Measurements from ENCODE around the gene MRPL2. TPM values are rescaled to one million over a fixed set of nuclear protein-coding genes. Genes with fewer than 3 reads are reported as not detected.

The MRPL2 gene
- total RNA-seq, 2 experiments from 2014 or later: 108 TPM

DNA sequence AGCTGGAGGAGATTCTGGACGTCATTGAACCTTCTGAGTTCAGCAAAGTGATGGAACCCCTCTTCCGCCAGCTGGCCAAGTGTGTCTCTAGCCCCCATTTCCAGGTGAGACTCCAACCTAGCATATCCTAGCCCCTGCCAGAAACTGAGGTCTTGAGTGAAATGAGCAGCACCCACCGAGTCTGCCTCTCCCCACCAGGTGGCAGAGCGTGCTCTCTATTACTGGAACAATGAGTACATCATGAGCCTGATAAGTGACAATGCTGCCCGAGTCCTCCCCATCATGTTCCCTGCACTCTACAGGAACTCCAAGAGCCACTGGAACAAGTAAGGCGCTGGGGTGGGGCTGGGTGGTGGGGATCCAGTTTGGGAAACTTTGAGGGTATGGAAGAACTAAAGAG is 50.1 kb downstream of the MRPL2 start:
- Mint-ChIP-seq H3K36me3 (ENCODE audit: low read depth) (peaks cover 36% of the 10 kb centered on the region), H3K9me3 (no peaks in the 10 kb centered on the region), H3K27me3 (no peaks in the 10 kb centered on the region), H3K27ac (peak overlapping the region; percentile 13), H3K4me3 (no peak overlapping the region), H3K4me1 (ENCODE audit: low read depth) (peaks cover 24% of the 10 kb centered on the region)
- peak; percentile 70 for DNase-seq
- POLR2A ChIA-PET: interaction anchor here (1.0 to 1.4 kb wide), 2 partner anchors 75 to 79 kb away, joined by 3 to 5 read pairs; partner anchors contain the start of gene CNPY3
- CTCF ChIA-PET: interaction anchor here (1.1 to 3.0 kb wide), 6 partner anchors 12 to 134 kb away, joined by 3 to 17 read pairs (median 4); partner anchors contain the start of genes PPP2R5D and RRP36
- TF ChIP-seq, protein P1, sequence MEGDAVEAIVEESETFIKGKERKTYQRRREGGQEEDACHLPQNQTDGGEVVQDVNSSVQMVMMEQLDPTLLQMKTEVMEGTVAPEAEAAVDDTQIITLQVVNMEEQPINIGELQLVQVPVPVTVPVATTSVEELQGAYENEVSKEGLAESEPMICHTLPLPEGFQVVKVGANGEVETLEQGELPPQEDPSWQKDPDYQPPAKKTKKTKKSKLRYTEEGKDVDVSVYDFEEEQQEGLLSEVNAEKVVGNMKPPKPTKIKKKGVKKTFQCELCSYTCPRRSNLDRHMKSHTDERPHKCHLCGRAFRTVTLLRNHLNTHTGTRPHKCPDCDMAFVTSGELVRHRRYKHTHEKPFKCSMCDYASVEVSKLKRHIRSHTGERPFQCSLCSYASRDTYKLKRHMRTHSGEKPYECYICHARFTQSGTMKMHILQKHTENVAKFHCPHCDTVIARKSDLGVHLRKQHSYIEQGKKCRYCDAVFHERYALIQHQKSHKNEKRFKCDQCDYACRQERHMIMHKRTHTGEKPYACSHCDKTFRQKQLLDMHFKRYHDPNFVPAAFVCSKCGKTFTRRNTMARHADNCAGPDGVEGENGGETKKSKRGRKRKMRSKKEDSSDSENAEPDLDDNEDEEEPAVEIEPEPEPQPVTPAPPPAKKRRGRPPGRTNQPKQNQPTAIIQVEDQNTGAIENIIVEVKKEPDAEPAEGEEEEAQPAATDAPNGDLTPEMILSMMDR (IDR thresholded peaks at IDR 0.05): peak; percentile 35
- intact Hi-C loops (cut with micrococcal nuclease): no loop called here
- ATAC-seq: no peak

DNA sequence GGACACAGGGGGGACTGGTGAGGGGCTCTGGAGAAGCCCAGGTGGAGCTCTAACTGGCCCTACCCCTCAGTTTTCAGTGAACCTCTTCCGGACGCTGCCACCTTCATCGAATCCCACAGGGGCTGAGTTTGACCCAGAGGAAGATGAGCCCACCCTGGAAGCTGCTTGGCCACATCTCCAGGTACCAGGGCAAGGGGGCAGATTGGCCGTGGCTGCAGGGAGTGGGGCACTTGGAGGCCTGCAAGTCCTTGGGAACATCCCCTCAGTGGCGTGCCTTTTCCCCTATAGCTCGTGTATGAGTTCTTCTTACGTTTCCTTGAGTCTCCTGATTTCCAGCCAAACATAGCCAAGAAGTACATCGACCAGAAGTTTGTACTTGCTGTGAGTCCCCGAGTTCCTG is 52.1 kb downstream of the MRPL2 start:
- H3K4me3 Mint-ChIP-seq: no peak overlapping the region
- no peak for DNase-seq
- CTCF ChIA-PET: interaction anchor here (1.4 to 1.5 kb wide), 2 partner anchors 12 to 19 kb away, joined by 3 read pairs; no protein-coding TSS in a partner anchor
- peaks cover 10% of the 10 kb centered on the region for H3K4me1 Mint-ChIP-seq (ENCODE audit: low read depth)
- ATAC-seq: no peak
- POLR2A ChIA-PET: no interaction called here
- H3K27me3 Mint-ChIP-seq: no peaks in the 10 kb centered on the region
- H3K9me3 Mint-ChIP-seq: no peaks in the 10 kb centered on the region
- intact Hi-C loops (cut with micrococcal nuclease): no loop called here
- no peak overlapping the region for H3K27ac Mint-ChIP-seq
- TF ChIP-seq, protein P1 (IDR thresholded peaks at IDR 0.05): no peak
- peaks cover 19% of the 10 kb centered on the region for H3K36me3 Mint-ChIP-seq (ENCODE audit: low read depth)

DNA sequence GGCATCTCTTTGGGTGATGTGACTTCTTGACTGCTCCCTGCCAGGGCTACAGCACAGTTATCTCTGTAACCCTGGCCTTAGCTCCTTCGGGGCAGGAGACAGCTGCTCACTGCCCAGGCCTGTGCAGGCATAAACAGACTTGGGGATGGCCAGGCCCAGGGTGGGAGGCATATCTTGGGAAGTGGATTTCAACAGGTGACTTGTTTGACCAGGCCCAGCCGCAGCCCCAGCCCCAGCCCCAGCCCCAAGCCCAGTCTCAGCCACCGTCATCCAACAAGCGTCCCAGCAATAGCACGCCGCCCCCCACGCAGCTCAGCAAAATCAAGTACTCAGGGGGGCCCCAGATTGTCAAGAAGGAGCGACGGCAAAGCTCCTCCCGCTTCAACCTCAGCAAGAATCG is 53.0 kb downstream of the MRPL2 start:
- Mint-ChIP-seq H3K9me3 (no peaks in the 10 kb centered on the region), H3K36me3 (ENCODE audit: low read depth) (peaks cover 11% of the 10 kb centered on the region), H3K4me1 (ENCODE audit: low read depth) (peaks cover 2% of the 10 kb centered on the region), H3K4me3 (no peak overlapping the region), H3K27me3 (no peaks in the 10 kb centered on the region), H3K27ac (no peak overlapping the region)
- CTCF ChIA-PET: interaction anchor here (1.2 to 1.5 kb wide), 3 partner anchors 11 to 137 kb away, joined by 3 to 5 read pairs (median 3); no protein-coding TSS in a partner anchor
- DNase-seq (no peak), ATAC-seq (no peak)
- intact Hi-C loops (cut with micrococcal nuclease): no loop called here
- TF ChIP-seq, protein P1 (IDR thresholded peaks at IDR 0.05): no peak
- POLR2A ChIA-PET: interaction anchor here (1.1 kb wide), 1 partner anchor 77 kb away, joined by 3 read pairs; the partner anchor contains the start of gene CNPY3

DNA sequence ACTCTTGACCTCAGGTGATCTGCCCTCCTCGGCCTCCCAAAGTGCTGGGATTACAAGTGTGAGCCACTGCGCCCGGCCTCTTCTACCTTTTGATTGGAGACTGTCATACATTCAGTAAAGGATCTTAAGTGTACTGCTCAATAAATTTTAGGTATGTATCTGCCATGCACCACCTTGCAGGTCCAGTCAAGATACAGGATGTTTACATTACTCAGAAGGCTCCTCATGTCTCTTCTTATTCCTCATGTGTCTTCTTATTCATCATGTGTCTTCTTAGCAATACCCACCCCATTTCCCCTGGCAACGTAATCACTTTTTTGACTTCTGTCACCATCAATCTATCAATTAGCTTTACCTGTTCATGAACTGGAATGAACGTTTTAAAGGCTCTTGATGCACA is 53.4 kb downstream of the MRPL2 start:
- ATAC-seq: no peak

More for the DNA sequence above, 53.4 kb downstream of the MRPL2 start:
- no peaks in the 10 kb centered on the region for H3K27me3 Mint-ChIP-seq
- CTCF ChIA-PET: interaction anchor here (0.9 to 1.5 kb wide), 5 partner anchors 18 to 138 kb away, joined by 3 to 5 read pairs (median 3); no protein-coding TSS in a partner anchor
- H3K27ac Mint-ChIP-seq: no peak overlapping the region
- no peaks in the 10 kb centered on the region for H3K9me3 Mint-ChIP-seq
- TF ChIP-seq, protein P1 (IDR thresholded peaks at IDR 0.05): no peak
- POLR2A ChIA-PET: interaction anchor here (1.1 kb wide), 1 partner anchor 76 kb away, joined by 3 read pairs; the partner anchor contains the start of gene CNPY3
- DNase-seq: no peak
- intact Hi-C loops (cut with micrococcal nuclease): no loop called here
- H3K4me3 Mint-ChIP-seq: no peak overlapping the region
- peaks cover 2% of the 10 kb centered on the region for H3K4me1 Mint-ChIP-seq (ENCODE audit: low read depth)
- H3K36me3 Mint-ChIP-seq (ENCODE audit: low read depth): peaks cover 11% of the 10 kb centered on the region

Other genes starting within 250 kb of the MRPL2 start
- 100 to 1,000 TPM; 135 to 137 TPM for gene RPL7L1, start 179.8 kb downstream of the MRPL2 start, total RNA-seq
- gene PTCRA, start 143.4 kb downstream of the MRPL2 start, total RNA-seq: not detected
- 10 to 100 TPM; 46.2 to 46.8 TPM for gene CNPY3, start 130.0 kb downstream of the MRPL2 start, total RNA-seq
- gene GNMT, start 98.7 kb downstream of the MRPL2 start, total RNA-seq: under 1 TPM; 0.25 to 0.38 TPM
- gene PEX6, start 80.3 kb downstream of the MRPL2 start, total RNA-seq: 1 to 10 TPM; 7.3 to 9.0 TPM
- 10 to 100 TPM; 41.6 to 47.5 TPM for gene PPP2R5D, start 74.9 kb downstream of the MRPL2 start, total RNA-seq
- 10 to 100 TPM; 84.8 to 92.3 TPM for gene MEA1, start 45.5 kb downstream of the MRPL2 start, total RNA-seq
- gene KLHDC3, start 45.2 kb downstream of the MRPL2 start, total RNA-seq: 10 to 100 TPM; 58.6 to 64.0 TPM
- gene RRP36, start 37.8 kb downstream of the MRPL2 start, total RNA-seq: 10 to 100 TPM; 47.9 to 48.0 TPM
- 10 to 100 TPM; 13.9 TPM for gene CUL7, start 5.6 kb downstream of the MRPL2 start, total RNA-seq
- gene KLC4, start 197 bp upstream of the MRPL2 start, total RNA-seq: 10 to 100 TPM; 10.6 to 11.5 TPM
- 1 to 10 TPM; 3.8 to 4.1 TPM for gene PTK7, start 16.9 kb upstream of the MRPL2 start, total RNA-seq
- 10 to 100 TPM; 34.5 to 35.4 TPM for gene SRF, start 111.8 kb upstream of the MRPL2 start, total RNA-seq
- 10 to 100 TPM; 38.8 to 43.1 TPM for gene CUL9, start 122.8 kb upstream of the MRPL2 start, total RNA-seq
- gene DNPH1, start 170.0 kb upstream of the MRPL2 start, total RNA-seq: 10 to 100 TPM; 86.2 to 86.5 TPM
- gene TTBK1, start 184.0 kb upstream of the MRPL2 start, total RNA-seq: under 1 TPM; 0.09 to 0.11 TPM
- gene SLC22A7, start 238.8 kb upstream of the MRPL2 start, total RNA-seq: not detected
- gene CRIP3, start 249.4 kb upstream of the MRPL2 start, total RNA-seq: 1 to 10 TPM; 2.2 to 2.4 TPM

Data from activated CD8-positive, alpha-beta T cell treated with anti-CD3 and anti-CD28 coated beads for 36 hours (primary cell).